Stimulated activated CD4-positive, alpha-beta T cell treated with anti-CD3 and anti-CD28 coated beads, Interleukin-2, amount 100 ng/mL, for 4 hours (primary cell): ENCODE data around the gene VAX1.
A peak's percentile ranks its signal among the peaks of the same experiment; 100 is the strongest.
"Not testable (repeated sequence)": the region's sequence is repeated elsewhere in the genome, so short reads cannot be mapped to it uniquely, and the experiment has no call there.

ENCODE experiments used
- DNase-seq: peaks from one replicate; pipeline ENCODE4 v3.0.0-alpha.2; 2020; ENCODE audit warnings: low read depth

Gene VAX1

GRCh38 chr10:117137911-117138642 lies at the start of gene VAX1:
VAX1 (minus strand) TSS chr10:117138270; CDS start chr10:117138056, 214 bp downstream.
- DNase-seq: no peak

DNA sequence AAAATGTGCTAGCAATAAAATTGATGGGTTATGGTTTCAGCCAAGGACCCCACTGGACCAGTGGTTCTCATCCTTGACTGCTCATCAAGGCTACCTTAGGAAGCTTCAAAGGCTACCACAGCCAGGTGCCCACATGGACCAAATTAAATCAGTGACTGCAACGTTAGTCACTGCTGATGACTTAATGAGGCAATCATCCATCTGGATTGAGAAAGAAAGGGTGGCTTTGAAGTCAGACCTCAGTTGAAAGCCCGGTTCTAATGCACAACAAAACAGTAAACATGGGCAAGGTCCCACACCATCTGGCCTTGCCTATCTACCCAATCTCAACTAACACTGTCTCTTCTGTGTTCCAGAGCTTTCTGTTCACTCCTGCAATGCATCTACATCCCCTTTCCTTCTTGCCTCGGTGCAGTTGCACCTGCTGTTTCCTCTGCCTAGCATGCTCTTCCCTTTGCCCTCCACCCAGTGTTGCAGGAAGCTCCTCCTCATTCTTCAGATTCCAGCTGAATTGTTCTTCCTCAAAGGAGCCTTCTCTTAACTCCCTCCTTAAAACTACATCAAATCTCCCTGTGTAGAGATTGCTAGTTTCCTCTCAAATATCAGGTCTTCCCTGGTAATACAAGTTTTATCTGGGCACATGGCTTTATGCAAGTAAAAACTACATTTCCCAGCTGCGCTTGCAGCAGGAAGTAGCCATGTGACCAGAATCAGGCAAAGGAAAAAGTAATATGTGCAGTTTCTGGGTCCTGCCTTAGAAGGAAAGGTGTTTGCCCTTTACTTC lies 49.0 kb upstream of the VAX1 start:
- DNase-seq: no peak

GRCh38 chr10:117185817-117186216 lies 47.7 kb upstream of the VAX1 start:
- not testable (repeated sequence) for DNase-seq

DNA sequence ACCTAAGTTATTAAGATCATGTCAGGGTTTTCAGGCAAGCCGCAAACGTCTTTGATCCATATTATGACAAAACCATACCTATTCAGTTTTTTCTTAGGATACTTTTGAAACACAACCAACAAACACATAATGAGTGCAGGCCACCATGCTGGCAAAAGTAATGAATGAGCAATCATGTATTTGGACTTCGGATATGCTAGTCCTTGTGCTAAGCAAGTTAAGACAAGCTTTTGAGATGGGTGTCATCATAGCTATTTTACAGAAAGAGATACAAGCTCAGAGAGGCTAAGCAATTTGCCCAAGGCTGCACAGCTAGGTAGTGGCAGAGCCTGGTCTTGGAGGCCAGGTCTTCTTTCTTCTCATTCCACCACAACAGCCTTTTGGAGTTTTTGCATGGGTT lies 46.8 kb upstream of the VAX1 start:
- DNase-seq: no peak

DNA sequence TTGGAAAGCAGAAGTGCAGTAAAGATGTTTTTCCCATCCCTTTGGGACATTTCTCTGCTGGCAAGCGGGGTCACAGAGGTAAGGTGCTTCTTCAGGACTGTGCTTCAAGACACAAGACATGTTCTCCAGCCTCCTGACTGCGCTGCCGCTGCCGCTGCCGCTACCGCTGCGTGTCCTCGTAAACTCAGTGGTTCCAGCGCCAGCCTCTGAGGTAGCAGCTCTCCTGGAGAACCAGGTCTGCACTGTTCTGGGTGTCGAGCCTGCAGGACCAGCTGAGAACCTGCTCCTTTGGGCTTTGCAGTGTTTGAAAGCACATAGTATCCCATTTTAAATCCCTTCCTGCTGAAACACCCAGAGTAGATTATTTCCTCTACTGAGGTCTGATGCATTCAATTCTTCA lies 46.2 kb upstream of the VAX1 start:
- no peak for DNase-seq

DNA sequence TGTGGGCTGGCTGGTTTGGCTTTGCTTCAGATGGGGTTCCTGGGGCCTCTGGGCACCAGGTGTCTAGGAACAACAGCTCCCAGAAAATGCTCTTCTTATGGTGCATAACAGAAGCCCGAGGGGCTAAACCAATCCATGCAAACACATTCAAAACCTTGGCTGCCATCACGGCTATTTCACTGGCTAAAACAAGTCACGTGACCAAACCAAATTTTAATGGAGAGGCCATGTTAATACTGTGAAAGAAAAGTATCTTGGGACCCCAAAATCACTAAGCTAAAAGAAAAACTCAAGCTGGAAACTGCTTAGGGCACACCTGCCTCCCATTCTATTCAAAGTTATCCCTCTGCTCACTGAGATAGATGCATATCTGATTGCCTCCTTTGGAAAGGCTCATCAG lies 40.1 kb upstream of the VAX1 start:
- DNase-seq: no peak

DNA sequence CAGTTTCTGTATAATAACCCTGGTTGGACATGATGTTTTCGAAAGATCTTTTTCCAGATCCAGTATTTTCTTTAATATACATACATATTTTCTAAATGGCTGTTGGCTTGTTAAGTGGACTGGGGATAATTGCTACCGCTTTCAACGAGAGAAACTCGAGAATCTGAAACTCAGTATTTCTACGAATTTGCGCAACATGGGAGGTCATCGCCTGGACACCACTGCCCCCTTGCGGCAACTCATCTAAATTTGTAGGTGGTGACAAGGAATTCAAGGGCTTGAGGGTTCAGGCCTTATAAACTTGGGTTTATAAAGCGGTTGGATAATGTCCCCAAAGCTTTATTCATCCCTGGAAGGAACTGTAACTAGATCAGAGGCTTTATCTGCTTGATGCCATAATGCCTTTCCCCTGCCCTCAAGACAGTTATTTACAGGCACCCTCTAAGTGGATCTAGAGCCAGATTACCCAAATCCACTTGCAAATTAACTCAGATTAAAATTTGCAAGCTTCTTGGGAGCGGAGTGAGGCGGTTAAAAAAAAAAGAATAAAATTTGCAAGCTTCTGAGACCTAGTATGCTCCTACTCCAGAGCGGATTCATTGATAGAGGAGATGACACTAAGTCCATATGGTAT lies 37.9 kb upstream of the VAX1 start:
- DNase-seq: peak; percentile 68

- DNase-seq: no peak
Observed at GRCh38 chr10:117175215-117175900, 37.3 kb upstream of the VAX1 start.

DNA sequence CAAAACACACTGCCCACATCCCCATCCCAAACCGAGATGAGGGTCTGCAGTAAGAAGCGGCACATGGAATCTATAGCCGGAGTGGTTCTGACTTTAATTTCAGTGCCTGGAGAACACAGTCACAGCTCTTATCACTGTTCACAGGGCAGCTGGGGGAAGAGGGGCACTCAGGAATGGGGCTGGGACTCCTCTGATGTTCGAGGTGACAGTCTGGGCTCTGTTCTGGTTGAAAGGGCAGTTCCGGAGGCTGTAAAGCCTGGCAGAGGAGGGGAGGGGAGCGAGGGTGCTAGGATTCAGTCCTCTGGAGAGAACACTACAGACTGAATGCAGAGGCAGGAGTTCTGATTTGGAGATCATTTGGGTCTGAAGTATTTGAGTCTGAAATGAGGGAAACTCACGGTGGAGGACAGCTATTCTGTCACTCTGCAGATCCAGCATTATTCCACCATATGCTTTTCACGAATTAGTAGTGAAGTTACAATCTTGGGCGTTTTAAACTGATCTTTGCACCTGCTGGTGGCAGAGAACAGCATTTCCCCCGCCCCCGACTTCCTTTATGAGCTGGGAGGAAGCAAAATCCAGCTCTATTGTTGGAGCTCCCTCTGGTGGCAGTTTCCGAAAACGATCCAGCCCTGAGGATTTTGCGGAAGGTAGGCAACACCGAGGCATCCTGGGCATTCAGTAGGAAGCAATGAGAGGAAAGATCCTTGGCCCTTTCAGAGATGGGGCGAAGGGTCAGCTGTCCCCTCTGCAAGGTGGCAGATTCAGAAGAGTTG lies 36.6 kb upstream of the VAX1 start:
- DNase-seq: peak; percentile 85

- no peak for DNase-seq
Observed at GRCh38 chr10:117170244-117170643, 32.2 kb upstream of the VAX1 start.

- no peak for DNase-seq
Observed at GRCh38 chr10:117169480-117169879, 31.4 kb upstream of the VAX1 start.

DNA sequence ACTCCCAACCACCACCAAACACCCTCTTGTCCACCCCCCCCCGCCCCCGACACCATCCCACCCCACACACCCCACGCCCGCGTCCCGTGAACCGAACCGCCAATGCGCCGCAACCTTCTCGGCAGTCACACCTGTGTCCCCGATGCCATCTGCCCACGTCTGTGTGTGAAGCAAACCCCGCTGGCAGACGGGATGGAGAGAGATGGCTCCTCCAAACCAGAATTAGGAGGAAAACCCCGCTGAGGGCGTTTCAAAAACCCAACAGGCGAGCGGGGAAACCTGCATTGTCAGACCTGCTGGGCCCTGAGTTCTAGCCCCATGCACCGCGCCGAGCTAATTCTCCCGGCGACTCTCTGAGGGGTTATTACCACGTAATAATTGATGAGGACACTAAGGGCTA lies 30.7 kb upstream of the VAX1 start:
- no peak for DNase-seq

DNA sequence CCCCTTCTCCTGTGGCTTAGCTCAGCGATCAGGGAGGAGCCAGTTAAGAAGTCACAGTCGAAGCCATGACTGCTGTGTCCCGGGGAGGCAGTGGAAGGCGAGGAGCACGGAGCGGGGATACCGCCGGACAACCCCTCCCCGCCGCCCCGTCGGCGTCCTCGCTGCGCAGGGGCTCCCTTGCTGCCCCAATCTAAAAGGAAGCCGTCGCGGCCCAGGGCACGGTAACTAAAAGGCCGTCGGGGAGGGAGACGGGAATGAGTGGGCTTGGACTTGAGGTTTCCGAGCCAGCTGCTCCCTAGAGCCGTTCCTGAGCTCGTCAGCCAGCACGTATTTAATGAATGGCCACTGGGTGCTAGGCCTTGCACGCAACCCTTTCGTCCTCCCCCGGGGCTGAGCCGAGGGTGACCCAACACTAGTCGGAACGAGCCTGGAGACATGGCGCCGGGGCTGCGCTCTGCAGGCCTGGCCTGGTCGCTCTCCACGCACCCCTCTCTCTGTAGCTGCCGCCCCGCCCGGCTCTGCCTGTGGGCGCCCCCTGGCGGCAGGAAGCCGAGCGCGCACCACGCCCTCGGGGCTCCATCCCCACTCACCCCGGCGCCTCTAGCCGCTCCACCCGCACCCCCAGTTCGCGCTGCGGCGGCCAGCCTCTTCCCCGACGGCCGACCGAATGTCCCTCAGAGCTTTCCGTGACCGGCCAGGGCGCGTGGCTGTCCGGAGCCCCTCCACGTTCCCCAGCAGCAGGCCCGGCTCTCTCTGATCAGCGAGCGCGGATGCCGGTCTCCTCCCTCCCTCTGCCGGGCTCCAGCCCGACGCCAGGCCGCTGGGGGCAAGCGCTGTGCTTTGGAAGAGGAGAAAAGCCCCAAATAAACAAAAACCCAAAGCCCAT lies 30.0 kb upstream of the VAX1 start:
- peak; percentile 51 for DNase-seq

GRCh38 chr10:117167346-117167788 lies 29.3 kb upstream of the VAX1 start:
- no peak for DNase-seq

GRCh38 chr10:117166418-117167345 lies 28.6 kb upstream of the VAX1 start:
- no peak for DNase-seq

DNA sequence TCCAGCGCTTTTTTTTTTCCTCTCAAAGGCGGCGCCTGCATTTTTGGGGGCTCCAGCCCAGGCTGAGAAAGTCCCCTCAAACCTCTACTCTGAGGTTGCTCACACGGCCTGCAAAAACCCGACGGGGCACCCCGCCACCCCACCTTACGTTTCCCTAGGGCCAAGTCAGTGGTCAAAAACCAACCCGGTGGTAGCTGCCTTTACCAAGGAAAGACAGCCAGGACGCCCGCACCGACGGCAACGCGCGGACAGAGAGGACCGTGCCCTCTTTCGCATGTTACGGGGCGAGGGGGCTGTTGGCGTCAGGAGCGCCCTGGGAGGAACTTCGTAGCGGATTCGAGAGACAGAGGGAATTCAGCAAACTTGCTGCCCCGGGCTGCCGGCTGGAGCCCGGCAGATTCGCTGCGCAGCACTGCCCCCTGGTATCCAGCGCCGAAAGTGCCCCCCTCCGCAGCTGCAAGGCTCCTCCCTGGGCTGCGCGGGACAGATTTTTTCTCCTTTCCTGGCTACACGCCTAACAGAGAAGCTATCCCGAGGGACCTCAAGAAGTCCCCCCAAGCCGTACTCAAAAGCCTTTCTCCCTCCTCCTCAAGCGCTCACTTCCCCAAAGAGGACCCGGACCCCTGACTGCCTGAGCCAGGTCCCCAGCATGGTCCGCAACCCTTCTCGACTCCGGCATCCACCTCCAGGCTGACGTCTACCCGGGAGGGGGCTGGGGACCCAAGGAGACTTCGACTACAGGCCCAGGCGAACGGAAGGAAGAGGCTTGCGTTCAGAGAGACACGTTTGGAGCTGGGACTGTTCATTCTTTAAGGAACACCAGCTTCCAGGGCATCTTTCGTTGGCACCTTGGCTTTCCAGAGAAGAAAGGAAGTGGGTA lies 27.7 kb upstream of the VAX1 start:
- DNase-seq: no peak

- DNase-seq: no peak
Observed at GRCh38 chr10:117164592-117165537, 26.8 kb upstream of the VAX1 start.
